WERI-Rb-1 (cell line): Measurements from ENCODE around the gene MIPEP.

Experiments
- DNase-seq: peaks from one replicate; pipeline ENCODE4 v3.0.0-alpha.2; 2020
- H3K27ac ChIP-seq: fragments of 250-450 bp; sonication (Bioruptor Pico); 2 replicates; pipeline ENCODE4 v1.5.1; 2020; ENCODE audit warnings: mild to moderate bottlenecking, moderate library complexity
- H3K27me3 ChIP-seq: fragments of 250-450 bp; sonication (Bioruptor Pico); 2 replicates; pipeline ENCODE4 v1.5.1; 2021; ENCODE audit warnings: mild to moderate bottlenecking, low read depth, moderate library complexity; ENCODE audit not compliant: insufficient read depth, severe bottlenecking
- H3K36me3 ChIP-seq: fragments of 250-450 bp; sonication (Bioruptor Pico); 2 replicates; pipeline ENCODE4 v1.5.1; 2020; ENCODE audit warnings: mild to moderate bottlenecking, moderate library complexity
- H3K4me3 ChIP-seq: 2 replicates; pipeline ENCODE4 v1.5.1; 2011; ENCODE audit warnings: low read depth, mild to moderate bottlenecking, control low read depth, low read length
- H3K9me3 ChIP-seq: fragments of 250-450 bp; sonication (Bioruptor Pico); 2 replicates; pipeline ENCODE4 v1.5.1; 2021; ENCODE audit warnings: mild to moderate bottlenecking, moderate library complexity; ENCODE audit not compliant: severe bottlenecking
- TF ChIP-seq, protein P1 (sequence below): IDR thresholded peaks from 2 replicates; pipeline ENCODE4 v1.5.1; 2011; ENCODE audit warnings: low read depth, mild to moderate bottlenecking, control low read depth, inconsistent platforms, low read length

The MIPEP gene

DNA sequence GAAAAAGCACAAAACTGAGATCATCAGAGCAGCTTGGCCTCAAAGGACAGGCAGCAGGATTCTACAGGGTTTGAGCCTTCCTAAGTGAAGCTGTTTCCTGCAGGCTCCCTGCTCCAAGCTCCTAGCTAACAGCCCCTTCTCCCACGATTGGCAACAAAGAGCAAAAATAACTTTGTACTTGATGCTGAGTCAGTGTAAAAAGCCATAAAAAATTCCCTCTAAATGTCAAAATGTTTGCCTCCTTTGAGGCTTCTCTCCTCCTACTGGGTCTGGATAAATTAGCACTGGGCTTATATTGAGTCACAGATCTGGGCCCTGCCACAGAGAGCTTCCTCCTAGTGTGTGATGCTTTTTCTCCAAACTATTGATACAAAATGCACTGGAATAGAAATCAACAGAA, 165.7 kb downstream of the MIPEP start:
- no peaks in the 10 kb centered on the region for H3K9me3 ChIP-seq
- no peak for DNase-seq
- no peak overlapping the region for H3K27ac ChIP-seq
- H3K36me3 ChIP-seq: no peaks in the 10 kb centered on the region
- TF ChIP-seq, protein P1, sequence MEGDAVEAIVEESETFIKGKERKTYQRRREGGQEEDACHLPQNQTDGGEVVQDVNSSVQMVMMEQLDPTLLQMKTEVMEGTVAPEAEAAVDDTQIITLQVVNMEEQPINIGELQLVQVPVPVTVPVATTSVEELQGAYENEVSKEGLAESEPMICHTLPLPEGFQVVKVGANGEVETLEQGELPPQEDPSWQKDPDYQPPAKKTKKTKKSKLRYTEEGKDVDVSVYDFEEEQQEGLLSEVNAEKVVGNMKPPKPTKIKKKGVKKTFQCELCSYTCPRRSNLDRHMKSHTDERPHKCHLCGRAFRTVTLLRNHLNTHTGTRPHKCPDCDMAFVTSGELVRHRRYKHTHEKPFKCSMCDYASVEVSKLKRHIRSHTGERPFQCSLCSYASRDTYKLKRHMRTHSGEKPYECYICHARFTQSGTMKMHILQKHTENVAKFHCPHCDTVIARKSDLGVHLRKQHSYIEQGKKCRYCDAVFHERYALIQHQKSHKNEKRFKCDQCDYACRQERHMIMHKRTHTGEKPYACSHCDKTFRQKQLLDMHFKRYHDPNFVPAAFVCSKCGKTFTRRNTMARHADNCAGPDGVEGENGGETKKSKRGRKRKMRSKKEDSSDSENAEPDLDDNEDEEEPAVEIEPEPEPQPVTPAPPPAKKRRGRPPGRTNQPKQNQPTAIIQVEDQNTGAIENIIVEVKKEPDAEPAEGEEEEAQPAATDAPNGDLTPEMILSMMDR: no peak
- H3K27me3 ChIP-seq: no peaks in the 10 kb centered on the region
- H3K4me3 ChIP-seq: no peak overlapping the region

- H3K9me3 ChIP-seq: no peaks in the 10 kb centered on the region
- no peak for DNase-seq
- H3K4me3 ChIP-seq: no peak overlapping the region
- H3K27ac ChIP-seq: no peak overlapping the region
- H3K36me3 ChIP-seq: no peaks in the 10 kb centered on the region
- H3K27me3 ChIP-seq: no peaks in the 10 kb centered on the region
- TF ChIP-seq, protein P1: no peak
Measured at GRCh38 chr13:23722726-23723453, 166.3 kb downstream of the MIPEP start.

DNA sequence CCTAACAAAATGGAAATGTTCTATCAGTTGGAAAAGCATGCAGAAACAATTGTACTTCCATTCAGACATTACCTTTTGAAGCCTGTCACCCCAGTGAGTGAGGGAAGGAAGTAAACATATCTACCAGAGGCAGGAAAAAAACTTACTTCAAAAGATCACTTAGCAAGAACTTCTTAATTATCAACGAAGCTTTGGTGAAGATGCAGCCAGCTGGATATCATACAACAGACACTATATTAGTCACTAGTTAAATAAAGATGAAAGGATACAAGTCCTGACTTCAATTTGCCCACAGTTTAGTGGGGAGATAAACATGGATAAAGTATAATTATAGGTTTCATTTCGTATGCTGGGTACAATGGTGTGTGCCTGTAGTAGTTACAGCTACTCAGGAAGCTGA, 170.2 kb downstream of the MIPEP start:
- no peak overlapping the region for H3K27ac ChIP-seq
- no peak for DNase-seq

GRCh38 chr13:23716401-23716800, 172.8 kb downstream of the MIPEP start:
- no peak overlapping the region for H3K27ac ChIP-seq
- DNase-seq: no peak
- TF ChIP-seq, protein P1: no peak
- no peak overlapping the region for H3K4me3 ChIP-seq
- H3K36me3 ChIP-seq: no peaks in the 10 kb centered on the region
- peaks cover 6% of the 10 kb centered on the region for H3K9me3 ChIP-seq
- H3K27me3 ChIP-seq: no peaks in the 10 kb centered on the region

More for the DNA sequence above, 170.2 kb downstream of the MIPEP start:
- Histone ChIP-seq H3K4me3 (no peak overlapping the region), H3K36me3 (no peaks in the 10 kb centered on the region), H3K27me3 (no peaks in the 10 kb centered on the region), H3K9me3 (peaks cover 3% of the 10 kb centered on the region)
- TF ChIP-seq, protein P1: no peak

DNA sequence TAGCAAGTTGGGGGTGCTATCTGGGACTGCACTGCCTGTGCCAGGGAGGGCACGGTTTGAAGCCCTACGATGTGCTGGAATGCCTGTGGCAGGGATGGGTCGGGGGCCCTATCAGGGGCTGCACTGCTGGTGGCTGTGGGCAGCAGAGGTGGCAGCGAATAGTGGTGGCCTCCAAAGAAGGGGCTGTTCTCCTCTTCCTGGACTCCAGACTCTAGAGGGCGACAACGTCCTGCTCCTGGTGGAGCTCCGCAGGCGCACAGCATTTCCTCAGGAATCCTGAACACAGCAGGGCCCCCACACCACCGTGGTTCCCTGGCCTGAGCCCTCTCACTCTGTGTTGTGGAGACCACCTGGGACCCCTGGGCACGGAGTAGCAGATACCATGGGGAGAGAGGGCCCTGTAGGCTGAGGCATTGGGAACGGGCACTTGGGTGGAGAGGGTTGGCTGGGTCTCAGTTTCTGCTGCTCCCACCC, 173.4 kb downstream of the MIPEP start:
- H3K36me3 ChIP-seq: no peaks in the 10 kb centered on the region
- peaks cover 6% of the 10 kb centered on the region for H3K9me3 ChIP-seq
- no peaks in the 10 kb centered on the region for H3K27me3 ChIP-seq
- TF ChIP-seq, protein P1: peak; percentile 97
- no peak overlapping the region for H3K27ac ChIP-seq
- H3K4me3 ChIP-seq: no peak overlapping the region
- DNase-seq: peak; percentile 90
